Activated CD4-positive, alpha-beta T cell treated with anti-CD3 and anti-CD28 coated beads, Interleukin-2, Interleukin-4, amounts not matched to agents 100 ng/mL and 50 ng/mL, durations not matched to agents 16 hours and 8 hours (primary cell): ENCODE results near the gene DOCK9.
A peak's percentile ranks its signal among the peaks of the same experiment; 100 is the strongest.

Source experiments
- DNase-seq: peaks from one replicate; pipeline ENCODE4 v3.0.0-alpha.2; 2020; ENCODE audit warnings: low spot score

The DOCK9 gene

DNA sequence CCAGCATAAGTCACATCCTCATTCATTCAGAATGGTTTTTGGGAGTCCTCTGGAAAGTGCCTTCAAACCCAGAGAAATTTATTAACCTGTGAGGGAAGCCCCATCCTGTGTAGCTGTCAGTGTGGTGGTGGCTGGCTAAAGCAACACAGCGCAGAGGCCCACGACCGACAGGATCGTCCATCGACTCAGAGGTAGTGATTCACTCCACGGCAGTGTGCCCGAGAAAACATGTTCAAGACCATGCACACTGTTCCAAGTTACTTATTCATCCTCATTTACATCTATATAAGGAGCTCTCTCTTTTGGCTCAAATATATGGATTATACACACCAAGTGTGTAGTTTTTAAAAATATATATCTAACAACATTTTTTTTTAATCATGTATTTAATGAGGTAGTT lies 129.1 kb downstream of the DOCK9 start:
- DNase-seq, result no peak

DNA sequence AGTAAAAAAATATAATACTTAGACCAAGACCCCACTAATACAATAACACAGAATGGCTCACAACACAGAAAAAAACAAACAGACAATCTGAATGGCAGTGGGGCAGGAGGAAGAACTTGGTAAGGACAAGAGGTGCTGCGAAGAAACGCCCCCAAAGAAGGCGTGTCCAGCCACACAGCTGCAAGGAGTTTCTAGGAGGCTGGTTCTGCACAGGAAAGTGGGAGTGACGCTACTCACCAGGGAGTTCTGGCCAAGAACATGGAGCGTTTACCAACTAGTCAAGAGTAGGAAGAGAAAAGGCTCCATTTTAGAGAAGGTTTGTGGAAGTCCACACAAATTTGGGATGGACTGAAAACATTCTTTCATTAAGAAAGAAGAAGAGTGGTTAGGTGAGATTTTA lies 130.1 kb downstream of the DOCK9 start:
- no peak for DNase-seq

GRCh38 chr13:98846986-98847385 lies 130.9 kb downstream of the DOCK9 start:
- DNase-seq, result no peak

- DNase-seq, result no peak
These were observed 131.3 kb downstream of the DOCK9 start for GRCh38 chr13:98846521-98846920.

DNA sequence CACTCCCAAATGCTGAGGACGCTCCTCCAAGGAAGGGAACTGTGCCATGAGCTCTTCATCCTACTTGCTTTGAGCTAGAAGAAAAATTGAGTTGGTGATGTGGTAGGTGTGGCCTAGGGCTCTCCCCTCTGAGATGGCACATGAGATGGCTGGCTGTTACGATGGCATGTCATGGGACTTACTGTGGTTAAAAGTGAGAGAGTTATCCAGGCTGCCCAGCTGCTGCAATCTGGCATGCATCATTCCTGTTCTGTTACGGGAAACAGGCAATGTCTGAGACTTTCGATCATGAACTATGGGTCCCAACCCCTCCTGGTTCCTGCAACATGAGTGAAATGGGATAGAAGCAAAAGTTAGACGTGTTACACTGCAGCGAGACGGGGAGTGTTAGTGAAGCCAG lies 132.1 kb downstream of the DOCK9 start:
- no peak for DNase-seq

- no peak for DNase-seq
These were observed 133.8 kb downstream of the DOCK9 start for GRCh38 chr13:98844021-98844420.

DNA sequence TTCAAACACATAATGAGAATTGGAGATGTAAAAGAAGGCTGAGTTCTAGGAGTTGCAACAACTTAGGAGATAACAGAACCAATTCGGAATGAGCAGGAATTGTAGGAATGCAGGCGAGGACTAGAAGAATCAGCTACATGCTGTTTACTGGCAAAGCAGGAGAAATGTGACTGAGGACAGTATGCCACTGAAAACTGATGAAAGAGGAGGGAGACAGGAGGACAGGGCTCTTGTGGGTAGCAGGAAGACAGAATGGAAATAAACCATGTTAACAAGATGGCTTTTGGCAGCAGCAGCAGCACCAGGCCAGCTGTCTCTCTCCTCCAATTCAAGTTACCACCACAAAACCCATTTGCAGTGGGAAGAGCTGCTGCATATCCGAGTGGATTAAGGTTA lies 134.4 kb downstream of the DOCK9 start:
- no peak for DNase-seq

- peak; percentile 73 for DNase-seq
These were observed 134.9 kb downstream of the DOCK9 start for GRCh38 chr13:98842858-98843481.

DNA sequence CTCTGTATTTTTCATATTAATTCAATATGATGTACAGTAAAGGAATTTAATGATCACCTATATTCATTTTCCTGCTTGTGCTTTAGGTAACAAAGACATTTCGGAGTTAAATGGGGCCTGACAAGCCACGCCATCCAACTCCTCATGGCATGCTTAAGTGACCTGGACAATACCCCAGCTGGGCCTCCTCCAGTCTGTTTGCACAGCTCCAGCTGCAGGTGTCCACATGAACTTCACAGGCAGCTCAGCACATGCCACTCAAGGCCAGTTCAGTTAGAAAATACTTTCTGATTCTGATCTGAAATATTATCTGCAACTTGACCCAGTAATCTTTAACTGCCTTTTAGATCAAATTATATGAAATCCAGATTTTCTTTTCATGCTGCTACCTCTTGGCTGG lies 135.8 kb downstream of the DOCK9 start:
- no peak for DNase-seq

GRCh38 chr13:98839856-98840769 lies 137.8 kb downstream of the DOCK9 start:
- DNase-seq, result peak; percentile 53

- no peak for DNase-seq
These were observed 139.1 kb downstream of the DOCK9 start for GRCh38 chr13:98838776-98839175.

DNA sequence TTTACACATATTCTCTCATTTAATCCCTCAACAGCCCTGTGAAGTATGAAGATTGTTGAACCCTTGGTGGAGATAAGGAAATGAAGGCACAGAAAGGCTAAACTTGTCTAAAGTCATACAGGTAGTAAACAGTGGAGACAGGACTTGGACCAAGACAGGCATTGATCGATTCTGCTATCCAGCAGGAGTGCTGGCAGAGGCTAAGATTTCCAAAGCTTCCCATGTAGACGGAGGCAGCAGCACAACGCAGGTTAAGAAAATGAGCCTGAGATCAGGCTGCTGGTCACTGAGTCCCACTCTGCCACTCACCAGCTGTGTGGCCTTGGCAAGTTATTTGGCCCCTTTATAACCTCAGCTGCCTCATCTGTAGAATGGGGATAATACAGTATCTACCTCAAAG lies 140.0 kb downstream of the DOCK9 start:
- DNase-seq, result no peak

- no peak for DNase-seq
These were observed 142.7 kb downstream of the DOCK9 start for GRCh38 chr13:98835156-98835555.

- no peak for DNase-seq
These were observed 143.5 kb downstream of the DOCK9 start for GRCh38 chr13:98834254-98834960.

DNA sequence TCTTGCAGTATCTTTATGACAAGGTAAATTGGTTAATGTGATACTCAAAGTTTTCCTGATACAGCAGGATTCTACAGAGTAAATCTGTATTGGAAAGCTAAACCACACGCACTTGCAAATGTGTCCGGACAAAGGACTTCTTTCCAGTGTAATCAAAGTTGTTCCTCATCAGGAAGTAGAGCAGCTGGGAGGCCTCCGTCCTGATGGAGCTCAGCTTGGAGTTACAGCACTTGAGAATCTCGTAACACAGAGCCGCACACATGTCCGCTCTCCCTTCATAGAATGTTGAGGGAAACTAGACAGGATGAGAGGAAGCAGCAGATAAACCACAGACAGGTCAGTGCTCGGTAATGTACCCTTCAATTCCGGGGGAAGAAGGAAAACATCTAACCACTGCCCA lies 146.6 kb downstream of the DOCK9 start:
- no peak for DNase-seq

GRCh38 chr13:98829541-98829940 lies 148.3 kb downstream of the DOCK9 start:
- DNase-seq, result no peak

- DNase-seq, result no peak
These were observed 149.2 kb downstream of the DOCK9 start for GRCh38 chr13:98828614-98829013.

GRCh38 chr13:98827449-98827848 lies 150.4 kb downstream of the DOCK9 start:
- DNase-seq, result no peak

GRCh38 chr13:98826146-98826545 lies 151.7 kb downstream of the DOCK9 start:
- DNase-seq, result no peak

DNA sequence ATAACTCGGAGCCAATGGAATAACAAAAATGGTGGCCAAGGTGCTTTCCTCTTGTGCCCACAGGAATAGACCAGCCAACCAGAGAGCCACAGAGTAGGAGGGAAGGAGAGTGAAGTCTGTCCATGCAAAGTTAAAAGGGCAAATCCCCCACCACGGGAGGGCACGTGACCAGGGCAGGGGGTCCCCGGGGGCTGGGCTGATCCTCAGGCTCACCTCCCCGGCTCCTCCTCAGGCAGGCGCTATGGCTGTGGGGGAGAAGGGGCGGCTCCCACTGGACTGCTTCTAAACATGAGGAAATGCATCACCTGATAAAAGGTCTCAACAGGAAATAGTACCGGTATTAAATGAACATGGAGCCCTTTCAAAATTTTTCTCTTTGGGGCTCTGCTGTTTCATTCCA lies 152.2 kb downstream of the DOCK9 start:
- no peak for DNase-seq

DNA sequence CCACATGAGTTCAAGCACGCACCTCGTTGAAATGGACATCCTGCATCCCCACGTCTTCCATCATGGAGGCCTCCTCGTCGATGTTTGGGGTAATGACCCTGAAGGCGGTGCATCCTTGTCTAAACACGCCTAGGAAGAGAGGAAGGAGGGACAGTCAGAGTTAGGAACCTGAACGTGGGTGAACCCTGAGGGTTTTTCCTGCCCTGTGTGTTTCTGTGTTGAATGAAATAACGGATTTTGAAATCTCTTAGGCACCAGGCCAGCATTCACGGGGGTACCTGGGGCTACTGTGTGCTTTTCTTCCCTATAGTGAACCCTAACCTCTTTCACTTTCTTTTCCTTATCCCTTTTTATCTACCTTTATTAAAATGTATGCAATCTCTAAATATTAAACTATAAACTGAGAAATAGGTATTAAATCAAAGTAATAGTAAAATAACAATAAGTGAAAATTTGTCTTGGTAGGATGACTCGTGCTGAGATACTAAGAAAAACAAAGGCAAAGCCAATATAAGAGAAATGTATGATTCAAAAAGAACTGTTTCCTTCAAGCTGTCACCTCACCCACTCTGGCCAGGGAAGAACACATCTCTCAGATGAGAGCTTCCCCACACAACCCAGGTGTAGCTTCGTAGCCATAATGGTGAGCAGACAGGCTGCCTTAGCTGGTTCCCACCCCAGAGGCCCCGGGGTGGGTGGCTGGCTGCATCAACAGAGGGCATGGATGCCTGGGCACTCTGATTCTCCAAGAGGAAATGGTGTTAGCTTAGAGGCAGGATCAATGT lies 153.3 kb downstream of the DOCK9 start:
- no peak for DNase-seq

DNA sequence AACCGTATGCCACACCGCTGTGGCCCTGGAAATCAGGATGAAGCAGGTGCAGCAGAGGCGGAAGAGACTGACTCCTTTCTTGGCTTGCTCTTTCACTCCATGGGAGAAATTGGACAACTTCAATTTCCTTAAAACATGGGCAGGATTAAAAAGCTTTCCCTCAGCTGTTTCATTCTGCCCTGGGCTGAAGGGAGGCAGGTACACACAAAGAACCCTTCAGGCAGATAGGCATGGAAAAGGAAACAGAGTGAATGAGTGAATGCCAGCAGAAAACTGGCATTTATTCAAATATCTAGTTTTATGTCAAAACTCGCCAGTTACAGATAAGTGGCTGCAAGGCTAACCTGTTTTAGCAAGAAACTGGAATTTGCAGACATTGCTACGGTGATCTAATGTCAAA lies 154.4 kb downstream of the DOCK9 start:
- DNase-seq, result no peak
